ENCODE data around the gene SCIMP. TPM values are rescaled to one million over a fixed set of nuclear protein-coding genes. Genes with fewer than 3 reads are reported as not detected.
A peak's percentile ranks its signal among the peaks of the same experiment; 100 is the strongest.

Gene SCIMP
- total and polyA plus RNA-seq, 9 of the 15 experiments (the other 6 are each of a cell fraction or from before 2014, with no cell fraction given): 0.01 to 0.11 (median 0.04) TPM; not detected in 6

GRCh38 chr17:5281814-5282641, 47.4 kb upstream of the SCIMP start, which contains the start of gene RABEP1 (continued):
- no peak for TF ChIP-seq ZBTB49 (CRISPR knock-in tag; IDR thresholded peaks at IDR 0.05; ENCODE audit: borderline replicate concordance)
- TF ChIP-seq KLF16 (IDR thresholded peaks at IDR 0.05): no peak
- TF ChIP-seq BHLHE40 (IDR thresholded peaks at IDR 0.05; ENCODE audit: low read length): peak; percentile 94
- no peak for TF ChIP-seq RBM22 (IDR thresholded peaks at IDR 0.05; ENCODE audit: low read depth, low read length, poor library complexity, severe bottlenecking)
- TF ChIP-seq TEAD2 (tag; IDR thresholded peaks at IDR 0.05): no peak
- TF ChIP-seq SNRNP70 (optimal IDR thresholded peaks at IDR 0.05; ENCODE audit: low read depth, low read length): no peak
- peak; percentile 53 for TF ChIP-seq POLR2B (IDR thresholded peaks at IDR 0.05; ENCODE audit: low read depth, partially characterized antibody)
- peak in 1 of 2 experiments; percentile 72; a peak in 1 of 4 replicates for TF ChIP-seq UBTF (IDR thresholded peaks at IDR 0.05; ENCODE audit: borderline replicate concordance in 1 of 2, low read depth in 2 of 2, low read length in 2 of 2)
- TF ChIP-seq TFE3 (CRISPR knock-in tag; IDR thresholded peaks at IDR 0.05): peak; percentile 59
- TF ChIP-seq TARDBP (IDR thresholded peaks at IDR 0.05): no peak
- TF ChIP-seq NCOA2 (IDR thresholded peaks at IDR 0.05; ENCODE audit: partially characterized antibody in 2 of 2): no peak
- TF ChIP-seq BMI1 (IDR thresholded peaks at IDR 0.05; ENCODE audit: low read length): no peak
- TF ChIP-seq NR2C2 (CRISPR knock-in tag; IDR thresholded peaks at IDR 0.05): no peak
- TF ChIP-seq NR2C2 (tag; IDR thresholded peaks at IDR 0.05): peak; percentile 49
- no peak for TF ChIP-seq PRMT5 (CRISPR knock-in tag; IDR thresholded peaks at IDR 0.05)
- TF ChIP-seq NR0B1 (IDR thresholded peaks at IDR 0.05; ENCODE audit: partially characterized antibody): no peak
- TF ChIP-seq CBFA2T2 (conservative IDR thresholded peaks at IDR 0.05): peak; percentile 39; the same call in 1 of the 2 replicates
- TF ChIP-seq ZNF12 (CRISPR knock-in tag; IDR thresholded peaks at IDR 0.05): no peak
- TF ChIP-seq ASH1L (IDR thresholded peaks at IDR 0.05; ENCODE audit: borderline replicate concordance, low read depth, partially characterized antibody): no peak
- 0 out of 2 replicates have a peak, but pooled peaks have one; percentile 16 for TF ChIP-seq GABPB1 (CRISPR knock-in tag; IDR thresholded peaks at IDR 0.05)
